Thyroid gland (tissue), 4 donors: ENCODE data around the gene SLC27A4. TPM values are rescaled to one million over a fixed set of nuclear protein-coding genes. Genes with fewer than 3 reads are reported as not detected.

Source experiments
- DNase-seq, 2 donors: peaks; one replicate each; pipeline ENCODE4 v3.0.0-alpha.2; 2019
- H3K27ac ChIP-seq, 3 donors: fragments of 200-600 bp; sonication (generic); 1 replicate in 2 of 3; 2 replicates in 1 of 3; pipeline ENCODE4 v1.5.1; 2016 to 2019; ENCODE audit warnings: mild to moderate bottlenecking in 1 of 3, moderate library complexity in 1 of 3
- H3K27me3 ChIP-seq: fragments of 200-600 bp; sonication (generic); one replicate; pipeline ENCODE4 v1.5.1; 2019
- H3K36me3 ChIP-seq, 2 donors: fragments of 200-600 bp; sonication (generic); one replicate each; pipeline ENCODE4 v1.5.1; 2016 to 2019
- H3K4me1 ChIP-seq, 2 donors: fragments of 200-600 bp; sonication (generic); one replicate each; pipeline ENCODE4 v1.5.1; 2017 to 2019
- H3K4me3 ChIP-seq, 3 donors: fragments of 200-600 bp; sonication (generic); replicated peaks in 1 of 3; 1 replicate in 2 of 3; 2 replicates in 1 of 3; pipeline ENCODE4 v1.5.1; 2016; ENCODE audit warnings: mild to moderate bottlenecking in 1 of 3
- H3K9me3 ChIP-seq: fragments of 200-600 bp; sonication (generic); one replicate; pipeline ENCODE4 v1.5.1; 2017
- POLR2A ChIP-seq, 2 donors: fragments of 450-650 bp; IDR thresholded peaks; one replicate each; pipeline ENCODE4 v1.6.1; 2017; ENCODE audit warnings: antibody characterized with exemption in 2 of 2, mild to moderate bottlenecking in 2 of 2, moderate library complexity in 1 of 2
- WGBS, 2 donors: methylation state at CpG; one replicate each; pipeline ENCODE4 v1.1.5; 2017; 5-methylcytosine and 5-hydroxymethylcytosine counted together
- intact Hi-C: fragments of 100-400 bp; cut with DNase I; formaldehyde crosslinking; loops from one replicate; pipeline ENCODE4 v1.15.1; 2023
- total RNA-seq, 4 donors: library from RNA; depleted of rRNA; stranded (reverse); fragments of >200 nt; gene quantifications; one replicate each; pipeline ENCODE4 v1.2.3, GENCODE V29; 2016
- TF ChIP-seq, protein P1 (sequence below), 6 experiments: fragments of 200-600 bp in 3 of 6; fragments of 450-650 bp in 3 of 6; sonication (generic) in 3 of 6; IDR thresholded peaks; one replicate each; pipeline ENCODE4 v1.5.1; 2016 to 2019; ENCODE audit warnings: antibody characterized with exemption in 6 of 6, mild to moderate bottlenecking in 2 of 6, inconsistent platforms in 1 of 6, moderate library complexity in 1 of 6

Gene SLC27A4
- total RNA-seq, 4 donors from 2014 or later, result 15.9 to 38.4 (median 30.4) TPM

DNA sequence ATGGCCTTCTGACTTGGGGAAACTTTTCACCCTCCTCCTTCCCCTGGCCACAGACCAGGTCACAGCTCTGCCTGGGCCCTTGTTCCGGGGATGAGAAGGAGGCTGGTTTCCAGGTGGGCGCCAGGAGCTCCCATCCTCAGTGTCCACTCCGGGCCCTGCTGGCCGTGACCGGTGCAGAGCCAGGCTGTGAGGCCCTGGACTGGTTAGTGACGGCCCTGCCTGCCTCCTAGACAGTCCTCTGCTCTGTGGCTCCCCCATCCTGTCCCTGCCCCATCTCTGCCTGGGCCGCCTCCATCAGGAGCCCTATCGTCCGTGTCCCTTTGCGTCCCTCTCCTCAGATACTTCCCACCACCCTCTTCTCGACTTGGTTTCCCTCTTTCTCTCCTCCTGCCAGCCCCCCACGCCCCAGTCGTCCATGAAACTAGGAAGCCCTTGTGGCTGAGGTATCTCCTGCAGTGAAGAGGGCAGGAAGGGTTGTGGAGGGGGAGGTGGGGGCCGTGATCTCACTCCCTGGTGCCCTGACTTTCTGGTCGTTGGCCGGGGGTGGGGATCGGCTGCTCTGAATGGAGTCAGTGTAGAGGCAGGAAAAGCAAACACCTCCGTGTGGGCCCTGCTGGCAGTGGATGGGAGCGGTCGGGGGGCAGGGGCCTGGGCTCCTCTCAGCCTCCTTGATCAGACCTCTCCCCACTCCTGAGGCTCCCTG lies 64.9 kb downstream of the SLC27A4 start:
- H3K4me3 ChIP-seq, result no peak overlapping the region
- no peak overlapping the region for H3K27ac ChIP-seq
- DNase-seq, result no peak
- TF ChIP-seq POLR2A (IDR thresholded peaks at IDR 0.05), result no peak
- TF ChIP-seq, protein P1, sequence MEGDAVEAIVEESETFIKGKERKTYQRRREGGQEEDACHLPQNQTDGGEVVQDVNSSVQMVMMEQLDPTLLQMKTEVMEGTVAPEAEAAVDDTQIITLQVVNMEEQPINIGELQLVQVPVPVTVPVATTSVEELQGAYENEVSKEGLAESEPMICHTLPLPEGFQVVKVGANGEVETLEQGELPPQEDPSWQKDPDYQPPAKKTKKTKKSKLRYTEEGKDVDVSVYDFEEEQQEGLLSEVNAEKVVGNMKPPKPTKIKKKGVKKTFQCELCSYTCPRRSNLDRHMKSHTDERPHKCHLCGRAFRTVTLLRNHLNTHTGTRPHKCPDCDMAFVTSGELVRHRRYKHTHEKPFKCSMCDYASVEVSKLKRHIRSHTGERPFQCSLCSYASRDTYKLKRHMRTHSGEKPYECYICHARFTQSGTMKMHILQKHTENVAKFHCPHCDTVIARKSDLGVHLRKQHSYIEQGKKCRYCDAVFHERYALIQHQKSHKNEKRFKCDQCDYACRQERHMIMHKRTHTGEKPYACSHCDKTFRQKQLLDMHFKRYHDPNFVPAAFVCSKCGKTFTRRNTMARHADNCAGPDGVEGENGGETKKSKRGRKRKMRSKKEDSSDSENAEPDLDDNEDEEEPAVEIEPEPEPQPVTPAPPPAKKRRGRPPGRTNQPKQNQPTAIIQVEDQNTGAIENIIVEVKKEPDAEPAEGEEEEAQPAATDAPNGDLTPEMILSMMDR (IDR thresholded peaks at IDR 0.05), result no peak
- intact Hi-C loops, result no loop called here
- H3K4me1 ChIP-seq, result peaks cover 13 to 14% of the 10 kb centered on the region in 2 donors
- H3K27me3 ChIP-seq, result no peaks in the 10 kb centered on the region
- no peaks in the 10 kb centered on the region for H3K9me3 ChIP-seq
- WGBS, 2 donors, result 67% methylated on average over 18 to 20 of the region's 20 CpGs
- no peaks in the 10 kb centered on the region for H3K36me3 ChIP-seq

DNA sequence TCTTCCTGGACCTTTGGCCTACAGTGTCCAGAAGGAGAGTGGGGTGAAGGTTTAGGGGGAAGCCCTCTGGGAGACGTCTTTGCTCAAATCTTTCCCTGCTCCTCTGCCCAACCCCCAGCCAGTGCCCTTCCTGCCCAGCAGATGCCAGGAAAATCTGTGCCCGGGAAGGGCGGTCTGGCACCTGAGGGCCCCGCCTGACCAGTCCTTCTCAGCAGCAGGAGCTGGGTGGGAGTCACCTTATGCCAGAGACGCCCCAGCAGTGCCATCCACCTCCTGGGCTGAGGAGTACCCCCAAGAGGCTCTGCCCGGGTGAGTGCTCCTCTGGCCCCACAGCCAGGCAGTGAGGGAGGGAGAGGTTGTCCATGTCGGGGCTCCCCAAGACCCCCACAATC lies 65.4 kb downstream of the SLC27A4 start:
- no peak overlapping the region for H3K27ac ChIP-seq

DNA sequence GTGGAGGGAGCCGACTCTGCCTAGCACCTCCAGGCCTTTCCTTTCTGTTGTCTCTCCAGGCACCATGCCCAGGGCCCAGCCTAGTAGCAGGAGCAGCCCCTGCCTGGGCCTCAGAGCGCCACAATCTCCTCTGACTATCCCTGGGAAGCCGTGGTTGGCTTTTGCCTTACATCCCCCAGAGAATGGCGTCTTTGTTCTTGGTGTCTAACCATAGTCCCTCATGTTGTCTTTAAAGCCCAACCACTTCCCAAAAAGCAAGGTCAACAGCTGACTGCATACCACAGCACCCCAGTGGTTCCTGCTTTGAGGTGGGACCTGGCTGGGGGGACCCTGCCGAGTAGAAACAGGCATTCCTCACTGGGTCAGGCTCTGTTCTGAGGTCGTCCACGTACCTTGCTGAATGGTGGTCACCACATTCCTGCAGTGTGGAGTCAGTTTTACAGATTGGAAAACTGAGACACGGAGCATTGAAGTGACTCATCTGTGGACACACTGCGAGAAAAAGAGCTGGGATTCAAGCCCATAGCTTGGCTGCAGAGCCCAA lies 66.6 kb downstream of the SLC27A4 start:
- peak overlapping the region in 1 of 3 donors; percentile 55 for H3K27ac ChIP-seq
- H3K36me3 ChIP-seq, result no peaks in the 10 kb centered on the region
- TF ChIP-seq POLR2A (IDR thresholded peaks at IDR 0.05), result no peak
- TF ChIP-seq, protein P1 (IDR thresholded peaks at IDR 0.05), result no peak
- H3K9me3 ChIP-seq, result no peaks in the 10 kb centered on the region
- 75 to 76% methylated on average over 9 of the region's 9 CpGs for WGBS, 2 donors
- H3K27me3 ChIP-seq, result no peaks in the 10 kb centered on the region
- intact Hi-C loops, result no loop called here
- H3K4me1 ChIP-seq, result peaks cover 13 to 14% of the 10 kb centered on the region in 2 donors
- no peak for DNase-seq
- H3K4me3 ChIP-seq, result no peak overlapping the region

More for the DNA sequence above, 65.4 kb downstream of the SLC27A4 start:
- Histone ChIP-seq H3K4me3 (no peak overlapping the region), H3K4me1 (peaks cover 13 to 14% of the 10 kb centered on the region in 2 donors), H3K9me3 (no peaks in the 10 kb centered on the region), H3K36me3 (no peaks in the 10 kb centered on the region), H3K27me3 (no peaks in the 10 kb centered on the region)
- DNase-seq, result no peak
- intact Hi-C loops, result no loop called here
- 78 to 79% methylated on average over 6 of the region's 7 CpGs for WGBS, 2 donors
- TF ChIP-seq, protein P1 (IDR thresholded peaks at IDR 0.05), result no peak
- no peak for TF ChIP-seq POLR2A (IDR thresholded peaks at IDR 0.05)

DNA sequence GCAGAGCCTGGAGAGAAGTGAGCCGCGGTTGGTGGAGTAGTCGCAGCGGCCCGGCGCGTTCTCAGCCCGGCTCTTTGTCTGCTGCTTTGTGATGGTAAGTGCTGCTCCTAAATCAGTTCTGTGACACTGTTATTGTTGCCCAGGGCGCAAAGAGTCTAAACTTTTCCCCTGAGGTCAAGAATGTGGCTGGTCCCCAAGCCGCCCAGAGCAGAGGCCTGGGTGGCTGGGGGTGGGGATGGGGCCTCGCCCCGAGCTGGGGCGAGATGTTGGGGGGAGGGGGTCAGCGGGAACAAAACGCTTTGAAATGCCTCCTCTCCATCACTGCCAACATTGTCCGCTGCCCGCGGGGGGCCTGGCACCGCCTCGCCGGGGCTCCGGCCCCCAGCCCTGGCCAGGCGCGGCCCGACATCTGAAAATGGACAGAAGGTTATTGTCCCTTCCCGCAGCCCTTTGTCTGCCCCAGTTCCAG lies 68.7 kb downstream of the SLC27A4 start:
- H3K4me1 ChIP-seq, result peaks cover 13 to 14% of the 10 kb centered on the region in 2 donors
- H3K9me3 ChIP-seq, result no peaks in the 10 kb centered on the region
- H3K4me3 ChIP-seq, result no peak overlapping the region
- intact Hi-C loops, result no loop called here
- H3K36me3 ChIP-seq, result no peaks in the 10 kb centered on the region
- 34 to 41% methylated on average over 17 to 26 of the region's 26 CpGs for WGBS, 2 donors
- TF ChIP-seq, protein P1 (IDR thresholded peaks at IDR 0.05), result no peak
- TF ChIP-seq POLR2A (IDR thresholded peaks at IDR 0.05), result no peak
- peak in 1 of 2 donors; percentile 44 for DNase-seq
- no peaks in the 10 kb centered on the region for H3K27me3 ChIP-seq
- no peak overlapping the region for H3K27ac ChIP-seq

DNA sequence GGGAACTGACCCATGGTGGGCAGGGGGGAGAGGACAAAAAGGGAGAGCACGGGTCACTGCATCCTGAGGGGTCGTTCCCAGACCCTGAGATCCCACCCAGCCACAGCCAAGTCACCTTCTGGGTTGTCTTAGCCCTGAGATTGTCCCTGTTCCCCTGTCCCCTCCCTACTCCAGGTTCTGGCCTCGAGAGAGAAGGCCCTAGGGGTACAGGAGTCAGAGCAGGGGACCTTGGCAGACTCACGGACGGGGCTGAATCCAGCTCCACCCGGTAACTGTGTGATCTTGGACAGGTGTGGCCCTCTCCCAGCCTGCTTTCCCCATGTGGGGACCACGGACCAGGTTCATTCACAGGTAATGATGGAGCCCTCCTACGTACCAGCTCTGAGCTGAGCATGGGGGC lies 69.1 kb downstream of the SLC27A4 start:
- intact Hi-C loops, result no loop called here
- Histone ChIP-seq H3K9me3 (no peaks in the 10 kb centered on the region), H3K27me3 (no peaks in the 10 kb centered on the region), H3K27ac (no peak overlapping the region), H3K4me1 (peaks cover 13 to 14% of the 10 kb centered on the region in 2 donors), H3K4me3 (no peak overlapping the region), H3K36me3 (no peaks in the 10 kb centered on the region)
- TF ChIP-seq, protein P1 (IDR thresholded peaks at IDR 0.05), result no peak
- TF ChIP-seq POLR2A (IDR thresholded peaks at IDR 0.05), result no peak
- DNase-seq, result no peak
- whole genome bisulfite sequencing, 2 donors, result 60 to 69% methylated on average over 3 to 8 of the region's 8 CpGs
